Fibroblast of pulmonary artery (primary cell): ENCODE measurements around the gene EPHA8.

Experiments
- DNase-seq: peaks from one replicate; pipeline ENCODE4 v3.0.0-alpha.2; 2010; ENCODE audit warnings: low read depth
- H3K4me3 ChIP-seq: replicated peaks from 2 replicates; pipeline ENCODE4 v1.5.1; 2011; ENCODE audit warnings: low read depth, mild to moderate bottlenecking, control low read depth, low read length, moderate library complexity
- CTCF ChIP-seq: IDR thresholded peaks from 2 replicates; pipeline ENCODE4 v1.5.1; 2011; ENCODE audit warnings: mild to moderate bottlenecking, control low read depth, low read length, inconsistent platforms; ENCODE audit errors: missing control alignments

The EPHA8 gene

GRCh38 chr1:22562584-22563583, at the start of gene EPHA8:
Gene EPHA8 (plus strand): TSS chr1:22563489. CDS start chr1:22563636, 147 bp downstream.
- H3K4me3 ChIP-seq: no peak within 1 kb of the TSS
- TF ChIP-seq CTCF: no peak
- DNase-seq: no peak

- DNase-seq: no peak
- no peak for TF ChIP-seq CTCF
- no peak overlapping the region for H3K4me3 ChIP-seq
Observed at GRCh38 chr1:22516906-22517571, 46.2 kb upstream of the EPHA8 start.

GRCh38 chr1:22517956-22518355, 45.3 kb upstream of the EPHA8 start:
- H3K4me3 ChIP-seq: no peak overlapping the region
- no peak for DNase-seq
- no peak for TF ChIP-seq CTCF

GRCh38 chr1:22518379-22518778, 44.9 kb upstream of the EPHA8 start:
- DNase-seq: no peak
- no peak overlapping the region for H3K4me3 ChIP-seq
- TF ChIP-seq CTCF: no peak

- H3K4me3 ChIP-seq: no peak overlapping the region
- no peak for TF ChIP-seq CTCF
- no peak for DNase-seq
Observed at GRCh38 chr1:22520871-22521270, 42.4 kb upstream of the EPHA8 start.

GRCh38 chr1:22521692-22522091, 41.6 kb upstream of the EPHA8 start:
- TF ChIP-seq CTCF: no peak
- no peak overlapping the region for H3K4me3 ChIP-seq
- no peak for DNase-seq
